Activated CD4-positive, alpha-beta memory T cell treated with anti-CD3 and anti-CD28 coated beads for 36 hours (primary cell): ENCODE measurements around the gene BET1. TPM values are rescaled to one million over a fixed set of nuclear protein-coding genes. Genes with fewer than 3 reads are reported as not detected.
"Not testable (repeated sequence)": the region's sequence is repeated elsewhere in the genome, so short reads cannot be mapped to it uniquely, and the experiment has no call there.

Experiments used
- CTCF ChIA-PET: fragments of 350-600 bp; sonication (Branson Sonifier 250); formaldehyde crosslinking; loops from one replicate; lab custom pipeline; 2021; ENCODE audit warnings: antibody characterized with exemption, inconsistent platforms; lab: Charles Lee
- POLR2A ChIA-PET: fragments of 350-600 bp; sonication (Branson Sonifier 250); formaldehyde crosslinking; loops from one replicate; lab custom pipeline; 2021; ENCODE audit warnings: antibody characterized with exemption; lab: Charles Lee
- DNase-seq: peaks from one replicate; pipeline ENCODE4 v3.0.0-alpha.2; 2020
- H3K27ac Mint-ChIP-seq: one replicate; pipeline ENCODE4 v1.8.0; 2021; ENCODE audit warnings: mixed read lengths
- H3K27me3 Mint-ChIP-seq: one replicate; pipeline ENCODE4 v1.8.0; 2021; ENCODE audit warnings: mixed read lengths
- H3K36me3 Mint-ChIP-seq: one replicate; pipeline ENCODE4 v1.8.0; 2021; ENCODE audit warnings: mixed read lengths
- H3K4me1 Mint-ChIP-seq: one replicate; pipeline ENCODE4 v1.8.0; 2021; ENCODE audit warnings: low read depth, mixed read lengths
- H3K4me3 Mint-ChIP-seq: one replicate; pipeline ENCODE4 v1.8.0; 2021; ENCODE audit warnings: mild to moderate bottlenecking, mixed read lengths
- H3K9me3 Mint-ChIP-seq: one replicate; pipeline ENCODE4 v1.8.0; 2021; ENCODE audit warnings: mixed read lengths
- intact Hi-C: fragments of 100-400 bp; cut with micrococcal nuclease; formaldehyde crosslinking; loops from one replicate; pipeline ENCODE4 v1.15.1; 2023
- total RNA-seq, 2 experiments: library from RNA; stranded (reverse); gene quantifications; one replicate each; pipeline ENCODE4 v1.2.3, GENCODE V29; 2021

BET1 gene
- total RNA-seq, 2 experiments from 2014 or later, result 19.3 to 20.5 TPM

DNA sequence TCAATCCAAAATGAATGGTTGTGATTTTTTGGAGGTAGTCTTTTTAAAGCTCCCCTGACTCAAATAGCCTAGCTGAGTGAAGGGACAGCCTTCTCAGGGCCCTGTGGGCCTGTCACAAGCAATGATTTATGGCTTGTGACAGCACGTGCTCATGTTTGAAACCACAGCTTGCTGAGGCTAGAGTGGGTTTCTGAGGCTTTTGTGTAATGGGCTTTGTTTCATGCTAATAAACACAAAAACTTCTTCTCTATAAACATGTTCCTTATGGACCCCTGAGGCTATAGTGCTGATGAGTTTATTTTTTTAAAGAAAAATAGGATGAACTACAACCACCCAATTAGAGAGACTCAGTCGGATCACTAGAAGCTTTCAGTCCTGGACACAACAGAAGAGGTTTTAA is 36.1 kb upstream of the BET1 start:
- no peak for DNase-seq
- Mint-ChIP-seq H3K27ac (no peak overlapping the region), H3K36me3 (no peaks in the 10 kb centered on the region), H3K27me3 (peaks cover 12% of the 10 kb centered on the region), H3K9me3 (no peaks in the 10 kb centered on the region), H3K4me1 (no peaks in the 10 kb centered on the region), H3K4me3 (no peak overlapping the region)
- intact Hi-C loops, result no loop called here
- CTCF ChIA-PET, result no interaction called here
- POLR2A ChIA-PET, result no interaction called here

DNA sequence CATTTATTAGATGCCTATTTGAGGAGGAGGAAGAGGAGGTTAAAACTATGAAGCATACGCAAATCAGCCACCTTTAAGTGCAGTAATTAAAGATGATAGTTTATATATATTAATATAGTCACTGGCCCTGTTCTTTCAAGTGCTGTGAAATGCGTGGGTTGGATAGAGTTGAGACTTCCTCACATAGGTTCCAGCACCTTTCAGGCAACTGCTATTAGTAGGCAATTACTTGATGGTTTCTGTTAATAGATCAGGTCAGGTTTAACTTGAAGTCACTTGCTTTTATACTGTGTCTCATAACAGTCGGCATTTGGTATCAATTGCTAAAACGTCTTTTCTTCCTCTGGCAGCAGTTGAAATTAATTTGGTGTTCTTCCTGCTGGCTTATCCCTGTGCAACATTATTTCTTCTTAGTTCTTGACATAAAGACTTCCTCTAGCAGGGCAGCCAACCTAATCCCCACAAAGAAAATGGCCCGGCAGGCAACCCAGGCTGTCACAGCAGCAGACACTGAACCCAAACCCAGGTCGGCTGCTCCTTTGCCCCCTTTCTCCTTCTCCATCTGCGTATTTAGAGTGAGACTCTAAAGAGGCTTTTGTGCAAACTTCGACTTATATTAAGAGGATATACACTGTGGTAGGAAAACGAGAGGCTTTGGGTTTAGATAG is 35.3 kb upstream of the BET1 start:
- H3K4me1 Mint-ChIP-seq, result no peaks in the 10 kb centered on the region
- H3K36me3 Mint-ChIP-seq, result no peaks in the 10 kb centered on the region
- intact Hi-C loops, result no loop called here
- H3K27ac Mint-ChIP-seq, result no peak overlapping the region
- CTCF ChIA-PET, result no interaction called here
- no peak overlapping the region for H3K4me3 Mint-ChIP-seq
- DNase-seq, result no peak
- peaks cover 12% of the 10 kb centered on the region for H3K27me3 Mint-ChIP-seq
- POLR2A ChIA-PET, result no interaction called here
- H3K9me3 Mint-ChIP-seq, result no peaks in the 10 kb centered on the region

GRCh38 chr7:94031865-94032264 is 27.7 kb upstream of the BET1 start:
- H3K27ac Mint-ChIP-seq, result no peak overlapping the region
- no peaks in the 10 kb centered on the region for H3K36me3 Mint-ChIP-seq
- CTCF ChIA-PET, result no interaction called here
- no peaks in the 10 kb centered on the region for H3K4me1 Mint-ChIP-seq
- H3K27me3 Mint-ChIP-seq, result peaks cover 14% of the 10 kb centered on the region
- intact Hi-C loops, result no loop called here
- H3K9me3 Mint-ChIP-seq, result peaks cover under 1% of the 10 kb centered on the region
- POLR2A ChIA-PET, result no interaction called here
- no peak for DNase-seq
- H3K4me3 Mint-ChIP-seq, result no peak overlapping the region

GRCh38 chr7:94030634-94031033 is 26.5 kb upstream of the BET1 start:
- H3K4me1 Mint-ChIP-seq, result no peaks in the 10 kb centered on the region
- H3K27me3 Mint-ChIP-seq, result peaks cover 15% of the 10 kb centered on the region
- no peak overlapping the region for H3K4me3 Mint-ChIP-seq

DNA sequence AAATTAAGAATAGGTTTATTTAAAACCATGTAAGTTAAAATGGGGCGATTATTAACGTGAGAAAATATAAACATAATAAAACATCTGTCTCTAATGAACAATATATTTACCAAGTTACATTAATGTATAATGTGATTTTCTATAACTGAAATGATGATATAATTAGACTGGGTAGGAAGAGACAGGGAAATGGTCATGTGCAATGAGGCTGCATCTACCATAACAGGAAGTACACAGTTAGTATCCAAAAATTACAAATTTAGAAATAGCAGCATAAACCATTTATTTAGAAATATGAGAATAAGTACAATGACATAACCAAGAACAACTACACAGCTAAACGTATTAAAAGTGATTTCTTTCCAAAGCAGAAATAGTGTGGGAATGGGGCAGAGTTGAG is 25.8 kb upstream of the BET1 start:
- Mint-ChIP-seq H3K27me3 (peaks cover 18% of the 10 kb centered on the region), H3K36me3 (no peaks in the 10 kb centered on the region), H3K4me3 (no peak overlapping the region), H3K4me1 (no peaks in the 10 kb centered on the region), H3K27ac (no peak overlapping the region), H3K9me3 (peaks cover 4% of the 10 kb centered on the region)
- CTCF ChIA-PET, result no interaction called here
- intact Hi-C loops, result no loop called here
- POLR2A ChIA-PET, result no interaction called here
- no peak for DNase-seq

More at GRCh38 chr7:94030634-94031033, 26.5 kb upstream of the BET1 start:
- H3K9me3 Mint-ChIP-seq, result peaks cover 4% of the 10 kb centered on the region
- no peak overlapping the region for H3K27ac Mint-ChIP-seq
- CTCF ChIA-PET, result no interaction called here
- no peak for DNase-seq
- POLR2A ChIA-PET, result no interaction called here
- no peaks in the 10 kb centered on the region for H3K36me3 Mint-ChIP-seq
- intact Hi-C loops, result no loop called here

- Mint-ChIP-seq H3K4me3 (no peak overlapping the region), H3K27me3 (peaks cover 18% of the 10 kb centered on the region), H3K36me3 (no peaks in the 10 kb centered on the region), H3K4me1 (no peaks in the 10 kb centered on the region), H3K27ac (no peak overlapping the region), H3K9me3 (peaks cover 4% of the 10 kb centered on the region)
- ChIA-PET CTCF (no interaction called here), POLR2A (no interaction called here)
- intact Hi-C loops, result no loop called here
- DNase-seq, result no peak
These were observed 24.6 kb upstream of the BET1 start for GRCh38 chr7:94028768-94029167.

DNA sequence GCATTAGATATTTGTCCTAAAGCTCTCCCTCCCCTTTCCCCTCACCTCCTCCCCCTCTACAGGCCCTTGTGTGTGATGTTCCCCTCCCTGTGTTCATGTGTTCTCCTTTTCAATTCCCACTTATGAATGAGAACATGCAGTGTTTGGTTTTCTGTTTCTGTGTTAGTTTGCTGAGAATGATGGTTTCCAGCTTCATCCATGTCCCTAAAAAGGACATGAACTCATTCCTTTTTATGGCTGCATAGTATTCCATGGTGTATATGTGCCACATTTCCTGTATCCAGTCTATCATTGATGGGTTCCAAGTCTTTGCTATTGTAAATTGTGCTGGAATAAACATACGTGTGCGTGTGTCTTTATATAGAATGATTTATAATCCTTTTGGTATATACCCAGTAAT is 22.5 kb upstream of the BET1 start:
- H3K27ac Mint-ChIP-seq, CTCF ChIA-PET, H3K27me3 Mint-ChIP-seq, H3K4me3 Mint-ChIP-seq, DNase-seq, H3K4me1 Mint-ChIP-seq, POLR2A ChIA-PET, H3K9me3 Mint-ChIP-seq, H3K36me3 Mint-ChIP-seq, intact Hi-C loops: not testable (repeated sequence)

GRCh38 chr7:94022550-94022949 is 18.4 kb upstream of the BET1 start:
- H3K27ac Mint-ChIP-seq, result no peak overlapping the region
- H3K4me1 Mint-ChIP-seq, result peaks cover 5% of the 10 kb centered on the region
- CTCF ChIA-PET, result no interaction called here
- peak; percentile 10 for DNase-seq
- POLR2A ChIA-PET, result no interaction called here
- H3K4me3 Mint-ChIP-seq, result no peak overlapping the region
- H3K27me3 Mint-ChIP-seq, result peaks cover 10% of the 10 kb centered on the region
- H3K36me3 Mint-ChIP-seq, result no peaks in the 10 kb centered on the region
- intact Hi-C loops, result loop anchor here (1.0 kb wide), 1 partner anchor 18 kb away; the partner anchor contains the start of gene BET1
- peaks cover 4% of the 10 kb centered on the region for H3K9me3 Mint-ChIP-seq

DNA sequence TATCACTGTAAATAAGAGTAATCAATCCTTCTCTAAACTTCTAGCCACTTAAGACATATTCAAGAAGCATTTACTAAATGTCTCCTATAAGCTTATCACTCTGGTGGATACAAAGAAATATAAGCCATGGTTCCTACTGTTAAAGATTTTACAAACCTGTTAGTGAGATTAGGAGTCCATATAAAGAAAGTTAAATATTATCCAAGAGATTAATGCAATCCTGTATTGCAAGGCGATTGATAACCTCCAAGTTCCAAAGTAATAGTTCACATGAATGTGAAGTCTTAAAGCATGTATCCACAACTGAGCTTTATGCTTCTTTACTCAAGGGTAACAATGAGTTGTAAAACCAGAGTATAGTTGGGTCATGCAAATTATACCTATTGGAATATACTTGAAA is 12.6 kb upstream of the BET1 start:
- Mint-ChIP-seq H3K4me1 (no peaks in the 10 kb centered on the region), H3K4me3 (no peak overlapping the region), H3K36me3 (no peaks in the 10 kb centered on the region), H3K27ac (no peak overlapping the region), H3K9me3 (no peaks in the 10 kb centered on the region), H3K27me3 (peaks cover 11% of the 10 kb centered on the region)
- intact Hi-C loops, result no loop called here
- CTCF ChIA-PET, result no interaction called here
- no peak for DNase-seq
- POLR2A ChIA-PET, result no interaction called here

- H3K27ac Mint-ChIP-seq, result no peak overlapping the region
- H3K4me3 Mint-ChIP-seq, result no peak overlapping the region
- no peaks in the 10 kb centered on the region for H3K4me1 Mint-ChIP-seq
- CTCF ChIA-PET, result no interaction called here
- H3K36me3 Mint-ChIP-seq, result no peaks in the 10 kb centered on the region
- peaks cover 11% of the 10 kb centered on the region for H3K27me3 Mint-ChIP-seq
- intact Hi-C loops, result no loop called here
- POLR2A ChIA-PET, result no interaction called here
- no peak for DNase-seq
- no peaks in the 10 kb centered on the region for H3K9me3 Mint-ChIP-seq
These were observed 11.4 kb upstream of the BET1 start for GRCh38 chr7:94015538-94015937.

DNA sequence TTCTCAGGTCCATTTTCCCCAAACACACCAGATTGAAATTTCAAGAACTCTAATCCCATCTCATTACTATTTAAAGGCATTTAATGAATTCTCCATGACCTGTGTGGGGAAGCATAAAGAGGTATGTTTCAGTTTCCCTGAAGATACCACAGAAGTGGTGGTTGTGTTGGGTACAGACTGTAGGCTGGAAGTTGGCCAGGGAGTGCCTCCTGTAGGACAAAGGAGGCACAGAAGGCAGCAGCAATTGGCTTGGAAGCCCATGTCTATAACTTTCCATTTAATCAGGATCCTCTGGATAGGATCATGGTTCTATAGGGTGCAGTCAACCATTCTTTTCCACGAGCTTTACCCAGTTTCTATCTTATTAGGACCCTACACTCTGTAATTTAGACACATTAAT is 8.6 kb upstream of the BET1 start:
- POLR2A ChIA-PET, result no interaction called here

GRCh38 chr7:94011714-94012353 is 7.7 kb upstream of the BET1 start:
- Mint-ChIP-seq H3K27ac (no peak overlapping the region), H3K36me3 (no peaks in the 10 kb centered on the region), H3K4me3 (no peak overlapping the region), H3K27me3 (peaks cover 8% of the 10 kb centered on the region), H3K9me3 (no peaks in the 10 kb centered on the region), H3K4me1 (no peaks in the 10 kb centered on the region)
- intact Hi-C loops, result no loop called here
- CTCF ChIA-PET, result interaction anchor here (0.9 kb wide), 1 partner anchor 30 kb away, joined by 3 read pairs; no protein-coding TSS in a partner anchor
- no peak for DNase-seq
- POLR2A ChIA-PET, result no interaction called here

More for the DNA sequence above, 8.6 kb upstream of the BET1 start:
- intact Hi-C loops, result no loop called here
- Mint-ChIP-seq H3K27me3 (peaks cover 7% of the 10 kb centered on the region), H3K27ac (no peak overlapping the region), H3K4me3 (no peak overlapping the region), H3K4me1 (no peaks in the 10 kb centered on the region), H3K36me3 (no peaks in the 10 kb centered on the region), H3K9me3 (no peaks in the 10 kb centered on the region)
- CTCF ChIA-PET, result no interaction called here
- DNase-seq, result no peak

DNA sequence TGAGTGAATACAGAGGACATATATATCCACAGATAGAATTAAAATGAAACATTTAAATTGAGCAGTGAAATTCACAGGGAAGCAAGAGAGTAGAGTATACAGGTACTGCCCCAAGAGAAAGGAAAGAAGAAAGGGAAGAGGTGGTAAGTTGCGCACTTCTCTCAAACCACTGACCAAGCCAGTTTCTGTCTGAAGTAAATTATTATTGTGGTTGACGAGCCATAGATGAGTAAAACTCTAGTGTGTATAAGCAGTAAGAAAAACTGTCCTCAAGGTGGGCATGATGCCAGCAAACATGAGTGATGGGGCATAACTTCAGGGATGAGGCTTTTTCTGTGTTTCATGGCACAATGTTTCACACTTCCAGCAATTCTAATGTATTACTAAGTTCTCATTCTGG is 4.4 kb upstream of the BET1 start:
- intact Hi-C loops, result loop anchor here (5.0 kb wide), 1 partner anchor 54 kb away; no protein-coding TSS in a partner anchor

More for the DNA sequence above, 4.4 kb upstream of the BET1 start:
- Mint-ChIP-seq H3K4me1 (peaks cover 10% of the 10 kb centered on the region), H3K4me3 (no peak overlapping the region), H3K36me3 (no peaks in the 10 kb centered on the region), H3K27ac (no peak overlapping the region), H3K9me3 (no peaks in the 10 kb centered on the region), H3K27me3 (peaks cover 8% of the 10 kb centered on the region)
- ChIA-PET POLR2A (no interaction called here), CTCF (no interaction called here)
- DNase-seq, result no peak
